HepG2 (cell line): Measurements from ENCODE around the gene C20orf204. TPM values are rescaled to one million over a fixed set of nuclear protein-coding genes. Genes with fewer than 3 reads are reported as not detected.

ENCODE experiments used
- FOXO1 ChIP-seq: sonication (generic); formaldehyde crosslinking; IDR thresholded peaks from 2 replicates; pipeline ENCODE4 v1.4.0; 2020; ENCODE audit warnings: missing genetic modification reagents
- GATA4 ChIP-seq: sonication (generic); IDR thresholded peaks from 2 replicates; pipeline ENCODE4 v1.6.1; 2016; ENCODE audit warnings: antibody characterized with exemption, low read depth, borderline replicate concordance
- KDM5B ChIP-seq: sonication (generic); formaldehyde crosslinking; IDR thresholded peaks from 2 replicates; pipeline ENCODE4 v1.4.0; 2020; ENCODE audit warnings: missing genetic modification reagents, mild to moderate bottlenecking, borderline replicate concordance
- ZMYM2 ChIP-seq: sonication (generic); formaldehyde crosslinking; IDR thresholded peaks from 2 replicates; pipeline ENCODE4 v1.8.0; 2022; ENCODE audit warnings: mild to moderate bottlenecking, missing genetic modification reagents
- ZNF10 ChIP-seq: sonication (generic); formaldehyde crosslinking; IDR thresholded peaks from 2 replicates; pipeline ENCODE4 v1.4.0; 2020; ENCODE audit warnings: mild to moderate bottlenecking, low read depth, missing genetic modification reagents, borderline replicate concordance
- ZNF24 ChIP-seq: fragments of 450-650 bp; IDR thresholded peaks from 2 replicates; pipeline ENCODE4 v1.6.1; 2017; ENCODE audit warnings: antibody characterized with exemption, mild to moderate bottlenecking
- ZNF34 ChIP-seq: sonication (generic); formaldehyde crosslinking; IDR thresholded peaks from 2 replicates; pipeline ENCODE4 v1.4.0; 2020; ENCODE audit warnings: mild to moderate bottlenecking, missing genetic modification reagents, borderline replicate concordance
- ZNF543 ChIP-seq: sonication (generic); formaldehyde crosslinking; IDR thresholded peaks from 2 replicates; pipeline ENCODE4 v1.4.0; 2020; ENCODE audit warnings: mild to moderate bottlenecking, missing genetic modification reagents
- ZSCAN21 ChIP-seq: sonication (generic); formaldehyde crosslinking; IDR thresholded peaks from 2 replicates; pipeline ENCODE4 v1.8.0; 2022; ENCODE audit warnings: mild to moderate bottlenecking, missing genetic modification reagents, moderate library complexity, borderline replicate concordance
- polyA plus RNA-seq, 8 experiments: library from polyadenylated mRNA; depleted of rRNA in 3 of 8; stranded (reverse) in 7 of 8; unstranded in 1 of 8; fragments of >200 nt; fragmentation: Illumina TruSeq in 4 of 8; extraction: Trizol in 4 of 8; gene quantifications; 2 replicates each; pipeline versions ENCODE4 v1.2.1 to v1.2.3, GENCODE V29; 2011 to 2016; ENCODE audit warnings: low read depth in 4 of 8, missing spikeins in 1 of 8, mixed read lengths in 1 of 8; ENCODE audit not compliant: insufficient read depth in 1 of 8
- total RNA-seq, 5 experiments: library from RNA; depleted of rRNA; stranded (reverse); fragments of >200 nt; fragmentation: Illumina TruSeq; extraction: Trizol; gene quantifications; 2 replicates each; pipeline ENCODE4 v1.2.3, GENCODE V29; 2016; ENCODE audit warnings: low read depth in 1 of 5
- TF ChIP-seq, protein P1 (sequence below): sonication (generic); formaldehyde crosslinking; IDR thresholded peaks from 2 replicates; pipeline ENCODE4 v1.8.0; 2022; ENCODE audit warnings: mild to moderate bottlenecking, missing genetic modification reagents, moderate library complexity
- TF ChIP-seq, protein P2 (sequence below): sonication (generic); formaldehyde crosslinking; IDR thresholded peaks from 2 replicates; pipeline ENCODE4 v1.8.0; 2022; ENCODE audit warnings: missing genetic modification reagents, mild to moderate bottlenecking, inconsistent platforms, borderline replicate concordance
- TF ChIP-seq, protein P3 (sequence below): sonication (generic); formaldehyde crosslinking; IDR thresholded peaks from 2 replicates; pipeline ENCODE4 v1.4.0; 2020; ENCODE audit warnings: missing genetic modification reagents
- TF ChIP-seq, protein P4 (sequence below): sonication (generic); formaldehyde crosslinking; IDR thresholded peaks from 2 replicates; pipeline ENCODE4 v1.4.0; 2020; ENCODE audit warnings: missing genetic modification reagents
- TF ChIP-seq, protein P5 (sequence below): IDR thresholded peaks from 2 replicates; pipeline ENCODE4 v1.6.1; 2018; ENCODE audit warnings: missing genetic modification reagents, mild to moderate bottlenecking, missing compliant biosample characterization

C20orf204 gene
- total and polyA plus RNA-seq, 2 of the 13 experiments (the other 11 are each of a cell fraction or from before 2014, with no cell fraction given) = 22.1 to 80.0 TPM

DNA sequence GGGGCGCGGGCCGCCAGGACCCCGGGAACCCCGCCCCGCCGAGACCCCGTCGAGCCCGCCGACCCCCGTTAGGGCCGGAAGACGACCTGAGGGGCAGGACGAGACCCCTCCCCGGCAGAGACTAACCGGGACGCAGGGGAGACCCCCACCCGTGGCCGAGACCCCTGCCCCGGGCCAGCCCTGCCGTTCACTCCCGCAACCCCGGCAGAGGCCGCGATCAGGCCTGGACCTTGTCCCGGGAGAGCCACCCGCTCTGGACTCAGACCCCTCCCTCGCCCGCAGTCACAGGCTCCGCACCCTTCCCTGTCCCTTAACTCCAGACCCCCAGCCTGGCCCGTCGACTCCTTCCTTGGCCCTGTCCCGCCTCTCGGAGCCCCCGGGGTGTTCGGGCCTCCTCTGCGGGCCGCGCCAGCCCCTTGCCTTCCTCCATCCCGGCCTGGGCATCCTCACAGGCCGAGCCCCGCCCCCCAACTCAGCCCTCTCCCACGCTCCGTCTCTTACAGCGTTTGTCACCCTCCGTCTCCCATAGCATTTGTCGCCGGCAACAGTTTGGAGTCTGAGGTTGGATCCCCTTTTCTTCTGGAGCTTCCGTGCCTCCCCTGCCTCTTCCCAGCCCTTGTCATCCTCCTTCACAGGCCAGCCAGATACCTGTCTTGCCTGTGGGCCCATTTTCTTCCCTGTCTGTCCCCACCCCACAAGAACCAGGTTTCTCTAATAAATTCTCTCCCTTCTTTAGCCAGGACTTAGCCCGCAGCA lies 27.6 kb downstream of the C20orf204 start (continued):
- TF ChIP-seq, protein P1, sequence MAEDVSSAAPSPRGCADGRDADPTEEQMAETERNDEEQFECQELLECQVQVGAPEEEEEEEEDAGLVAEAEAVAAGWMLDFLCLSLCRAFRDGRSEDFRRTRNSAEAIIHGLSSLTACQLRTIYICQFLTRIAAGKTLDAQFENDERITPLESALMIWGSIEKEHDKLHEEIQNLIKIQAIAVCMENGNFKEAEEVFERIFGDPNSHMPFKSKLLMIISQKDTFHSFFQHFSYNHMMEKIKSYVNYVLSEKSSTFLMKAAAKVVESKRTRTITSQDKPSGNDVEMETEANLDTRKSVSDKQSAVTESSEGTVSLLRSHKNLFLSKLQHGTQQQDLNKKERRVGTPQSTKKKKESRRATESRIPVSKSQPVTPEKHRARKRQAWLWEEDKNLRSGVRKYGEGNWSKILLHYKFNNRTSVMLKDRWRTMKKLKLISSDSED = no peak
- TF ChIP-seq ZSCAN21 (CRISPR knock-in tag) (no peak), KDM5B (CRISPR knock-in tag) (no peak), ZNF24 (no peak), ZNF543 (CRISPR knock-in tag) (no peak), ZNF34 (CRISPR knock-in tag) (no peak), ZNF10 (CRISPR knock-in tag) (no peak), GATA4 (no peak), FOXO1 (no peak), ZMYM2 (CRISPR knock-in tag) (no peak)
- TF ChIP-seq, protein P2, sequence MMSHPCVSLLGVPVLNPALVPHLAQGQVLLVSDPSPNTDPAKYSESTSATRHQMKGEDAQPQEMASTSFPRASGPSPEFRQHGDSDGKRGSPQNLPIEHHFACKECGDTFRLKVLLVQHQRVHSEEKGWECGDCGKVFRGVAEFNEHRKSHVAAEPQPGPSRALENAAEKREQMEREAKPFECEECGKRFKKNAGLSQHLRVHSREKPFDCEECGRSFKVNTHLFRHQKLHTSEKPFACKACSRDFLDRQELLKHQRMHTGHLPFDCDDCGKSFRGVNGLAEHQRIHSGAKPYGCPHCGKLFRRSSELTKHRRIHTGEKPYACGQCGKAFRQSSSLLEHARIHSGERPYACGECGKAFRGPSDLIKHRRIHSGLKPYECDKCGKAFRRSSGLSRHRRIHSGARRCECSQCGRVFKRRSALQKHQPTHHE (CRISPR knock-in tag) = peak; percentile 29; the same call in 1 of the 2 replicates
- TF ChIP-seq, protein P3, sequence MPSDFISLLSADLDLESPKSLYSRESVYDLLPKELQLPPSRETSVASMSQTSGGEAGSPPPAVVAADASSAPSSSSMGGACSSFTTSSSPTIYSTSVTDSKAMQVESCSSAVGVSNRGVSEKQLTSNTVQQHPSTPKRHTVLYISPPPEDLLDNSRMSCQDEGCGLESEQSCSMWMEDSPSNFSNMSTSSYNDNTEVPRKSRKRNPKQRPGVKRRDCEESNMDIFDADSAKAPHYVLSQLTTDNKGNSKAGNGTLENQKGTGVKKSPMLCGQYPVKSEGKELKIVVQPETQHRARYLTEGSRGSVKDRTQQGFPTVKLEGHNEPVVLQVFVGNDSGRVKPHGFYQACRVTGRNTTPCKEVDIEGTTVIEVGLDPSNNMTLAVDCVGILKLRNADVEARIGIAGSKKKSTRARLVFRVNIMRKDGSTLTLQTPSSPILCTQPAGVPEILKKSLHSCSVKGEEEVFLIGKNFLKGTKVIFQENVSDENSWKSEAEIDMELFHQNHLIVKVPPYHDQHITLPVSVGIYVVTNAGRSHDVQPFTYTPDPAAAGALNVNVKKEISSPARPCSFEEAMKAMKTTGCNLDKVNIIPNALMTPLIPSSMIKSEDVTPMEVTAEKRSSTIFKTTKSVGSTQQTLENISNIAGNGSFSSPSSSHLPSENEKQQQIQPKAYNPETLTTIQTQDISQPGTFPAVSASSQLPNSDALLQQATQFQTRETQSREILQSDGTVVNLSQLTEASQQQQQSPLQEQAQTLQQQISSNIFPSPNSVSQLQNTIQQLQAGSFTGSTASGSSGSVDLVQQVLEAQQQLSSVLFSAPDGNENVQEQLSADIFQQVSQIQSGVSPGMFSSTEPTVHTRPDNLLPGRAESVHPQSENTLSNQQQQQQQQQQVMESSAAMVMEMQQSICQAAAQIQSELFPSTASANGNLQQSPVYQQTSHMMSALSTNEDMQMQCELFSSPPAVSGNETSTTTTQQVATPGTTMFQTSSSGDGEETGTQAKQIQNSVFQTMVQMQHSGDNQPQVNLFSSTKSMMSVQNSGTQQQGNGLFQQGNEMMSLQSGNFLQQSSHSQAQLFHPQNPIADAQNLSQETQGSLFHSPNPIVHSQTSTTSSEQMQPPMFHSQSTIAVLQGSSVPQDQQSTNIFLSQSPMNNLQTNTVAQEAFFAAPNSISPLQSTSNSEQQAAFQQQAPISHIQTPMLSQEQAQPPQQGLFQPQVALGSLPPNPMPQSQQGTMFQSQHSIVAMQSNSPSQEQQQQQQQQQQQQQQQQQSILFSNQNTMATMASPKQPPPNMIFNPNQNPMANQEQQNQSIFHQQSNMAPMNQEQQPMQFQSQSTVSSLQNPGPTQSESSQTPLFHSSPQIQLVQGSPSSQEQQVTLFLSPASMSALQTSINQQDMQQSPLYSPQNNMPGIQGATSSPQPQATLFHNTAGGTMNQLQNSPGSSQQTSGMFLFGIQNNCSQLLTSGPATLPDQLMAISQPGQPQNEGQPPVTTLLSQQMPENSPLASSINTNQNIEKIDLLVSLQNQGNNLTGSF (CRISPR knock-in tag) = peak; percentile 13; the same call in 1 of the 2 replicates
- TF ChIP-seq, protein P4, sequence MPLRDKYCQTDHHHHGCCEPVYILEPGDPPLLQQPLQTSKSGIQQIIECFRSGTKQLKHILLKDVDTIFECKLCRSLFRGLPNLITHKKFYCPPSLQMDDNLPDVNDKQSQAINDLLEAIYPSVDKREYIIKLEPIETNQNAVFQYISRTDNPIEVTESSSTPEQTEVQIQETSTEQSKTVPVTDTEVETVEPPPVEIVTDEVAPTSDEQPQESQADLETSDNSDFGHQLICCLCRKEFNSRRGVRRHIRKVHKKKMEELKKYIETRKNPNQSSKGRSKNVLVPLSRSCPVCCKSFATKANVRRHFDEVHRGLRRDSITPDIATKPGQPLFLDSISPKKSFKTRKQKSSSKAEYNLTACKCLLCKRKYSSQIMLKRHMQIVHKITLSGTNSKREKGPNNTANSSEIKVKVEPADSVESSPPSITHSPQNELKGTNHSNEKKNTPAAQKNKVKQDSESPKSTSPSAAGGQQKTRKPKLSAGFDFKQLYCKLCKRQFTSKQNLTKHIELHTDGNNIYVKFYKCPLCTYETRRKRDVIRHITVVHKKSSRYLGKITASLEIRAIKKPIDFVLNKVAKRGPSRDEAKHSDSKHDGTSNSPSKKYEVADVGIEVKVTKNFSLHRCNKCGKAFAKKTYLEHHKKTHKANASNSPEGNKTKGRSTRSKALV (CRISPR knock-in tag) = no peak
- TF ChIP-seq, protein P5, sequence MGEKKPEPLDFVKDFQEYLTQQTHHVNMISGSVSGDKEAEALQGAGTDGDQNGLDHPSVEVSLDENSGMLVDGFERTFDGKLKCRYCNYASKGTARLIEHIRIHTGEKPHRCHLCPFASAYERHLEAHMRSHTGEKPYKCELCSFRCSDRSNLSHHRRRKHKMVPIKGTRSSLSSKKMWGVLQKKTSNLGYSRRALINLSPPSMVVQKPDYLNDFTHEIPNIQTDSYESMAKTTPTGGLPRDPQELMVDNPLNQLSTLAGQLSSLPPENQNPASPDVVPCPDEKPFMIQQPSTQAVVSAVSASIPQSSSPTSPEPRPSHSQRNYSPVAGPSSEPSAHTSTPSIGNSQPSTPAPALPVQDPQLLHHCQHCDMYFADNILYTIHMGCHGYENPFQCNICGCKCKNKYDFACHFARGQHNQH = no peak
